ENCODE measurements around the gene BTRC.

The BTRC gene

DNA sequence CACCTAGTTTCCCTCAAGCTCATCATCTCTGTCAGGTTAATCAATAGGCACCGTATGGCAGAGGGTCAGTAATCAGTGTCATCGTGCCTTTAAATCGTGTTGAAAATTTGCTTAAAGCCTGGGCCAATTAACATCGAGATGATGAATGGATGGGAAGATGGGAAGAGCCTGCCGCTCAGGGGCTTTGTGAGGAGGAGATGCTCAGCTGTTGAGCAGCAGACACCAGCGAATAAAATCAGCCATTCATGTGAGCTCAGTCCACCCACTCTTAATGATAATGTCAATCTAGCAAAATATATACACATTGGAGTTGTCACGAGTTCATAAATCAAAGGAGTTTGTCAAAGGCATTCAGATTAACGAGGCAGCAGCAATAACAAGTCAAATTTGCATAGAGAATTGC lies 97.7 kb downstream of the BTRC start:
- H3K4me3 ChIP-seq (replicated peaks; ENCODE audit: insufficient read depth, low read length): no peak overlapping the region
- H3K27ac ChIP-seq (replicated peaks): no peak overlapping the region
- DNase-seq (ENCODE audit: low read depth in 1 of 2, low spot score in 1 of 2): no peak
- TF ChIP-seq SPI1 (IDR thresholded peaks at IDR 0.05; ENCODE audit: borderline replicate concordance, low read depth) (no peak), GABPA (IDR thresholded peaks at IDR 0.05; ENCODE audit: low read depth) (no peak), POLR2AphosphoS5 (IDR thresholded peaks at IDR 0.05; ENCODE audit: low read depth) (no peak)
- TF ChIP-seq, protein P1, sequence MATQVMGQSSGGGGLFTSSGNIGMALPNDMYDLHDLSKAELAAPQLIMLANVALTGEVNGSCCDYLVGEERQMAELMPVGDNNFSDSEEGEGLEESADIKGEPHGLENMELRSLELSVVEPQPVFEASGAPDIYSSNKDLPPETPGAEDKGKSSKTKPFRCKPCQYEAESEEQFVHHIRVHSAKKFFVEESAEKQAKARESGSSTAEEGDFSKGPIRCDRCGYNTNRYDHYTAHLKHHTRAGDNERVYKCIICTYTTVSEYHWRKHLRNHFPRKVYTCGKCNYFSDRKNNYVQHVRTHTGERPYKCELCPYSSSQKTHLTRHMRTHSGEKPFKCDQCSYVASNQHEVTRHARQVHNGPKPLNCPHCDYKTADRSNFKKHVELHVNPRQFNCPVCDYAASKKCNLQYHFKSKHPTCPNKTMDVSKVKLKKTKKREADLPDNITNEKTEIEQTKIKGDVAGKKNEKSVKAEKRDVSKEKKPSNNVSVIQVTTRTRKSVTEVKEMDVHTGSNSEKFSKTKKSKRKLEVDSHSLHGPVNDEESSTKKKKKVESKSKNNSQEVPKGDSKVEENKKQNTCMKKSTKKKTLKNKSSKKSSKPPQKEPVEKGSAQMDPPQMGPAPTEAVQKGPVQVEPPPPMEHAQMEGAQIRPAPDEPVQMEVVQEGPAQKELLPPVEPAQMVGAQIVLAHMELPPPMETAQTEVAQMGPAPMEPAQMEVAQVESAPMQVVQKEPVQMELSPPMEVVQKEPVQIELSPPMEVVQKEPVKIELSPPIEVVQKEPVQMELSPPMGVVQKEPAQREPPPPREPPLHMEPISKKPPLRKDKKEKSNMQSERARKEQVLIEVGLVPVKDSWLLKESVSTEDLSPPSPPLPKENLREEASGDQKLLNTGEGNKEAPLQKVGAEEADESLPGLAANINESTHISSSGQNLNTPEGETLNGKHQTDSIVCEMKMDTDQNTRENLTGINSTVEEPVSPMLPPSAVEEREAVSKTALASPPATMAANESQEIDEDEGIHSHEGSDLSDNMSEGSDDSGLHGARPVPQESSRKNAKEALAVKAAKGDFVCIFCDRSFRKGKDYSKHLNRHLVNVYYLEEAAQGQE (IDR thresholded peaks at IDR 0.05; ENCODE audit: insufficient replicate concordance, low read depth): no peak
- TF ChIP-seq, protein P2, sequence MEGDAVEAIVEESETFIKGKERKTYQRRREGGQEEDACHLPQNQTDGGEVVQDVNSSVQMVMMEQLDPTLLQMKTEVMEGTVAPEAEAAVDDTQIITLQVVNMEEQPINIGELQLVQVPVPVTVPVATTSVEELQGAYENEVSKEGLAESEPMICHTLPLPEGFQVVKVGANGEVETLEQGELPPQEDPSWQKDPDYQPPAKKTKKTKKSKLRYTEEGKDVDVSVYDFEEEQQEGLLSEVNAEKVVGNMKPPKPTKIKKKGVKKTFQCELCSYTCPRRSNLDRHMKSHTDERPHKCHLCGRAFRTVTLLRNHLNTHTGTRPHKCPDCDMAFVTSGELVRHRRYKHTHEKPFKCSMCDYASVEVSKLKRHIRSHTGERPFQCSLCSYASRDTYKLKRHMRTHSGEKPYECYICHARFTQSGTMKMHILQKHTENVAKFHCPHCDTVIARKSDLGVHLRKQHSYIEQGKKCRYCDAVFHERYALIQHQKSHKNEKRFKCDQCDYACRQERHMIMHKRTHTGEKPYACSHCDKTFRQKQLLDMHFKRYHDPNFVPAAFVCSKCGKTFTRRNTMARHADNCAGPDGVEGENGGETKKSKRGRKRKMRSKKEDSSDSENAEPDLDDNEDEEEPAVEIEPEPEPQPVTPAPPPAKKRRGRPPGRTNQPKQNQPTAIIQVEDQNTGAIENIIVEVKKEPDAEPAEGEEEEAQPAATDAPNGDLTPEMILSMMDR (IDR thresholded peaks at IDR 0.05; ENCODE audit: insufficient read depth, low read length): no peak
- H3K27me3 ChIP-seq (ENCODE audit: insufficient read depth, poor library complexity, severe bottlenecking): no peaks in the 10 kb centered on the region

DNA sequence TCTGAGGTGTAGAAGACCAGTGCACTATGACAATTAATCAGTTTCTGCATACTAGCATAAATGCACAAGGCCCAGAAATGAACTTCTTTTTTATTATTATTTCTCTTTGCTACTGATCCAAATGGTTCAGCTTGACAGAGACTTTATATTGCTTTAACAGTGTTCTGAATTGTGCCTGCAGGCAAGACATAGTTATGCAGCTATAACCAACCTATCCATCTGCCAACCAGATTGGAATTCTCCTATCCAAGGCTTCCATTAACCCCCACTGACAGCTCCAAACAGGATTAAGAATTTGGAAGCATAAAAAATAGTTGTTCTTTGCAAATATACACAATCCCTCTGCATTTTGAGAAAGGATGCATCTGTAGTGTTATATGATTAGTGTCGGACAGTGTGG lies 98.2 kb downstream of the BTRC start:
- no peak for DNase-seq (ENCODE audit: low read depth in 1 of 2, low spot score in 1 of 2)
- TF ChIP-seq GABPA (IDR thresholded peaks at IDR 0.05; ENCODE audit: low read depth): no peak
- TF ChIP-seq, protein P1 (IDR thresholded peaks at IDR 0.05; ENCODE audit: insufficient replicate concordance, low read depth): no peak
- TF ChIP-seq POLR2AphosphoS5 (IDR thresholded peaks at IDR 0.05; ENCODE audit: low read depth): no peak
- TF ChIP-seq, protein P2 (IDR thresholded peaks at IDR 0.05; ENCODE audit: insufficient read depth, low read length): no peak
- TF ChIP-seq SPI1 (IDR thresholded peaks at IDR 0.05; ENCODE audit: borderline replicate concordance, low read depth): no peak

GRCh38 chr10:101452593-101452992 lies 98.6 kb downstream of the BTRC start:
- Histone ChIP-seq H3K27me3 (ENCODE audit: insufficient read depth, poor library complexity, severe bottlenecking) (no peaks in the 10 kb centered on the region), H3K4me3 (replicated peaks; ENCODE audit: insufficient read depth, low read length) (no peak overlapping the region), H3K27ac (replicated peaks) (no peak overlapping the region)
- TF ChIP-seq, protein P1 (IDR thresholded peaks at IDR 0.05; ENCODE audit: insufficient replicate concordance, low read depth): no peak
- no peak for TF ChIP-seq POLR2AphosphoS5 (IDR thresholded peaks at IDR 0.05; ENCODE audit: low read depth)
- TF ChIP-seq, protein P2 (IDR thresholded peaks at IDR 0.05; ENCODE audit: insufficient read depth, low read length): no peak
- TF ChIP-seq SPI1 (IDR thresholded peaks at IDR 0.05; ENCODE audit: borderline replicate concordance, low read depth): no peak
- DNase-seq (ENCODE audit: low read depth in 1 of 2, low spot score in 1 of 2): no peak

More for the DNA sequence above, 98.2 kb downstream of the BTRC start:
- Histone ChIP-seq H3K27me3 (ENCODE audit: insufficient read depth, poor library complexity, severe bottlenecking) (no peaks in the 10 kb centered on the region), H3K4me3 (replicated peaks; ENCODE audit: insufficient read depth, low read length) (no peak overlapping the region), H3K27ac (replicated peaks) (no peak overlapping the region)

Data from HL-60 (cell line).